ENCODE measurements around the gene DUOXA2.
"Not testable (repeated sequence)": the region's sequence is repeated elsewhere in the genome, so short reads cannot be mapped to it uniquely, and the experiment has no call there.

DUOXA2 gene

GRCh38 chr15:45114076-45114750 lies at the start of gene DUOXA2, which contains the start of gene DUOX2:
TSS of gene DUOXA2 (plus strand) at chr15:45114326. CDS start at chr15:45114606, 280 bp downstream.
TSS of gene DUOX2 (minus strand) at chr15:45114172. CDS start at chr15:45113411, 761 bp downstream.
- DNase-seq: no peak

GRCh38 chr15:45064386-45064785 lies 49.7 kb upstream of the DUOXA2 start:
- no peak for DNase-seq

GRCh38 chr15:45069942-45070360 lies 44.2 kb upstream of the DUOXA2 start:
- not testable (repeated sequence) for DNase-seq

- DNase-seq: not testable (repeated sequence)
Measured at GRCh38 chr15:45073602-45074001, 40.5 kb upstream of the DUOXA2 start.

GRCh38 chr15:45075440-45076320 lies 38.4 kb upstream of the DUOXA2 start:
- not testable (repeated sequence) for DNase-seq

GRCh38 chr15:45077391-45077790 lies 36.7 kb upstream of the DUOXA2 start:
- DNase-seq: not testable (repeated sequence)

GRCh38 chr15:45079201-45079600 lies 34.9 kb upstream of the DUOXA2 start:
- not testable (repeated sequence) for DNase-seq

GRCh38 chr15:45079628-45080246 lies 34.4 kb upstream of the DUOXA2 start:
- not testable (repeated sequence) for DNase-seq

- DNase-seq: not testable (repeated sequence)
Measured at GRCh38 chr15:45080593-45080992, 33.5 kb upstream of the DUOXA2 start.

- DNase-seq: not testable (repeated sequence)
Measured at GRCh38 chr15:45082412-45082811, 31.7 kb upstream of the DUOXA2 start.

- DNase-seq: no peak
Measured at GRCh38 chr15:45083223-45083622, 30.9 kb upstream of the DUOXA2 start.

GRCh38 chr15:45084163-45084562 lies 30.0 kb upstream of the DUOXA2 start:
- DNase-seq: no peak

- no peak for DNase-seq
Measured at GRCh38 chr15:45087513-45087912, 26.6 kb upstream of the DUOXA2 start.

- no peak for DNase-seq
Measured at GRCh38 chr15:45088801-45089711, 25.1 kb upstream of the DUOXA2 start.

- no peak for DNase-seq
Measured at GRCh38 chr15:45089712-45090373, 24.3 kb upstream of the DUOXA2 start.

GRCh38 chr15:45091161-45091560 lies 23.0 kb upstream of the DUOXA2 start:
- DNase-seq: no peak

- no peak for DNase-seq
Measured at GRCh38 chr15:45091576-45091975, 22.6 kb upstream of the DUOXA2 start.

- DNase-seq: no peak
Measured at GRCh38 chr15:45093013-45093412, 21.1 kb upstream of the DUOXA2 start.

GRCh38 chr15:45093622-45094357 lies 20.3 kb upstream of the DUOXA2 start:
- no peak for DNase-seq

- no peak for DNase-seq
Measured at GRCh38 chr15:45094358-45094730, 19.8 kb upstream of the DUOXA2 start.

GRCh38 chr15:45095661-45096060 lies 18.5 kb upstream of the DUOXA2 start:
- no peak for DNase-seq
